IPS-NIHi7 (cell line): ENCODE measurements around the gene KCNG2.

Experiments used
- DNase-seq: peaks from one replicate; pipeline ENCODE4 v3.0.0; 2012; ENCODE audit warnings: mixed read lengths; ENCODE audit errors: extremely low spot score

KCNG2 gene

GRCh38 chr18:79798999-79799370 lies 1.2 kb downstream of the KCNG2 start:
- no peak for DNase-seq

GRCh38 chr18:79799619-79800370 lies 2.1 kb downstream of the KCNG2 start:
- DNase-seq, result no peak

- no peak for DNase-seq
Measured at GRCh38 chr18:79800371-79801180, 2.8 kb downstream of the KCNG2 start.

GRCh38 chr18:79801217-79801616 lies 3.5 kb downstream of the KCNG2 start:
- DNase-seq, result no peak

GRCh38 chr18:79801641-79802040 lies 3.9 kb downstream of the KCNG2 start:
- no peak for DNase-seq

- DNase-seq, result no peak
Measured at GRCh38 chr18:79802298-79802697, 4.6 kb downstream of the KCNG2 start.

- DNase-seq, result no peak
Measured at GRCh38 chr18:79803611-79804051, 5.9 kb downstream of the KCNG2 start.

GRCh38 chr18:79804130-79804787 lies 6.5 kb downstream of the KCNG2 start:
- no peak for DNase-seq

- DNase-seq, result no peak
Measured at GRCh38 chr18:79805211-79805887, 7.6 kb downstream of the KCNG2 start.

- no peak for DNase-seq
Measured at GRCh38 chr18:79805926-79806487, 8.3 kb downstream of the KCNG2 start.

GRCh38 chr18:79806976-79807841 lies 9.5 kb downstream of the KCNG2 start:
- no peak for DNase-seq

- DNase-seq, result no peak
Measured at GRCh38 chr18:79809482-79810192, 11.9 kb downstream of the KCNG2 start.

GRCh38 chr18:79812052-79812451 lies 14.3 kb downstream of the KCNG2 start:
- no peak for DNase-seq

- DNase-seq, result no peak
Measured at GRCh38 chr18:79814373-79814772, 16.6 kb downstream of the KCNG2 start.

- DNase-seq, result no peak
Measured at GRCh38 chr18:79815657-79816056, 17.9 kb downstream of the KCNG2 start.

- no peak for DNase-seq
Measured at GRCh38 chr18:79816092-79816491, 18.4 kb downstream of the KCNG2 start.

GRCh38 chr18:79816981-79817606 lies 19.4 kb downstream of the KCNG2 start:
- DNase-seq, result no peak

GRCh38 chr18:79817607-79817998 lies 19.9 kb downstream of the KCNG2 start:
- no peak for DNase-seq

GRCh38 chr18:79818036-79818435 lies 20.3 kb downstream of the KCNG2 start:
- no peak for DNase-seq

- DNase-seq, result no peak
Measured at GRCh38 chr18:79818631-79819030, 20.9 kb downstream of the KCNG2 start.
